CD8-positive, alpha-beta memory T cell (primary cell): ENCODE data around the gene PRKD3. TPM values are rescaled to one million over a fixed set of nuclear protein-coding genes. Genes with fewer than 3 reads are reported as not detected.

Experiments used
- CTCF ChIA-PET: fragments of 350-600 bp; sonication (Branson Sonifier 250); formaldehyde crosslinking; loops from one replicate; lab custom pipeline; 2021; ENCODE audit warnings: antibody characterized with exemption; lab: Charles Lee
- POLR2A ChIA-PET: fragments of 350-600 bp; sonication (Branson Sonifier 250); formaldehyde crosslinking; loops from one replicate; lab custom pipeline; 2021; ENCODE audit warnings: antibody characterized with exemption; lab: Charles Lee
- DNase-seq, 5 donors: peaks; one replicate each; pipeline versions ENCODE4 v3.0.0 to v3.0.0-alpha.2; 2020 to 2022; ENCODE audit warnings: mixed read lengths in 1 of 5
- H3K27ac ChIP-seq: one replicate; pipeline ENCODE4 v1.7.0; 2013; ENCODE audit warnings: low read depth, mild to moderate bottlenecking, low read length, moderate library complexity
- H3K27me3 ChIP-seq: 2 replicates; pipeline ENCODE4 v1.7.0; 2013; ENCODE audit warnings: low read length, mild to moderate bottlenecking; ENCODE audit not compliant: insufficient read depth, poor library complexity, severe bottlenecking
- H3K36me3 ChIP-seq: 2 replicates; pipeline ENCODE4 v1.7.0; 2013; ENCODE audit warnings: mild to moderate bottlenecking, low read length, moderate library complexity; ENCODE audit not compliant: insufficient read depth
- H3K4me1 ChIP-seq: 2 replicates; pipeline ENCODE4 v1.7.0; 2013; ENCODE audit warnings: mild to moderate bottlenecking, low read length, moderate library complexity; ENCODE audit not compliant: insufficient read depth
- H3K4me3 ChIP-seq: 2 replicates; pipeline ENCODE4 v1.7.0; 2013; ENCODE audit warnings: mild to moderate bottlenecking, low read length
- H3K9me3 ChIP-seq: 2 replicates; pipeline ENCODE4 v1.7.0; 2013; ENCODE audit warnings: mild to moderate bottlenecking, low read length
- H3K27ac Mint-ChIP-seq, 8 donors: one replicate each; pipeline ENCODE4 v1.8.0; 2020 to 2021; ENCODE audit warnings: mixed read lengths in 8 of 8, mild to moderate bottlenecking in 6 of 8, inconsistent platforms in 3 of 8, moderate library complexity in 3 of 8
- H3K27me3 Mint-ChIP-seq, 2 donors: one replicate each; pipeline ENCODE4 v1.8.0; 2020 to 2021; ENCODE audit warnings: mixed read lengths in 2 of 2, mild to moderate bottlenecking in 1 of 2, moderate library complexity in 1 of 2
- H3K36me3 Mint-ChIP-seq, 3 donors: one replicate each; pipeline ENCODE4 v1.8.0; 2020 to 2021; ENCODE audit warnings: mixed read lengths in 3 of 3, inconsistent platforms in 1 of 3, mild to moderate bottlenecking in 1 of 3
- H3K4me1 Mint-ChIP-seq, 3 donors: one replicate each; pipeline ENCODE4 v1.8.0; 2020 to 2021; ENCODE audit warnings: mixed read lengths in 3 of 3, inconsistent platforms in 1 of 3, mild to moderate bottlenecking in 1 of 3
- H3K4me3 Mint-ChIP-seq, 7 donors: one replicate each; pipeline ENCODE4 v1.8.0; 2020 to 2021; ENCODE audit warnings: mixed read lengths in 7 of 7, mild to moderate bottlenecking in 6 of 7, moderate library complexity in 4 of 7, inconsistent platforms in 2 of 7
- H3K9me3 Mint-ChIP-seq, 5 donors: one replicate each; pipeline ENCODE4 v1.8.0; 2020 to 2022; ENCODE audit warnings: mixed read lengths in 5 of 5, mild to moderate bottlenecking in 3 of 5, moderate library complexity in 2 of 5, inconsistent platforms in 1 of 5
- polyA plus RNA-seq: library from polyadenylated mRNA; unstranded; fragments of 300-500 nt; fragmentation: Illumina TruSeq; gene quantifications from one replicate; pipeline ENCODE4 v1.2.3, GENCODE V29; 2021
- total RNA-seq, 2 experiments: library from RNA; stranded (reverse); gene quantifications; one replicate each; pipeline ENCODE4 v1.2.3, GENCODE V29; 2021

Gene PRKD3
- total and polyA plus RNA-seq, 3 experiments from 2014 or later, result 22.9 to 38.4 (median 38.3) TPM

DNA sequence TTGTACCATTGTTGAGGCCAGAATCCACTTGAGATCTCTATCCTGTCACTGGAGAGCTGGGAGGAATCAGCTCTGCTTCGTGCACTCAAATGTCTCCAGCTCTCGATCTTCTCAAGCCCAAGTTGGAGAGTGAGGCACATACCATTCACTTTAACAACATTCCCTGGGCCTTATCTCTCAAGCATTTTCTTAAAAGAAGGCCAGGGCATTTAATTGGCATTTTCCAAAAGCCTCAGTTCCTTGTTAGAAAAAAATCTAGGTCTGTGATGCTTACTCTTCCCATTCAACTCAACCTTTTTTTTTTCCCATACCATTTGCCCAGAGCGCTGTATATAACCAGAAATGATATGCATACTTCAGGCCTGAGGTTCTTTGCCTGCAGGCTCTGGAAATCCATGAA, 29.9 kb upstream of the PRKD3 start:
- H3K27ac Mint-ChIP-seq, result no peak overlapping the region
- H3K36me3 Mint-ChIP-seq, result no peaks in the 10 kb centered on the region
- no peaks in the 10 kb centered on the region for H3K36me3 ChIP-seq
- ChIA-PET CTCF (no interaction called here), POLR2A (no interaction called here)
- no peak overlapping the region for H3K4me3 ChIP-seq
- H3K9me3 ChIP-seq, result no peaks in the 10 kb centered on the region
- H3K4me1 Mint-ChIP-seq, result no peaks in the 10 kb centered on the region
- no peak for DNase-seq
- H3K27me3 Mint-ChIP-seq, result peaks cover 7 to 33% of the 10 kb centered on the region in 2 donors
- H3K9me3 Mint-ChIP-seq, result no peaks in the 10 kb centered on the region
- H3K4me1 ChIP-seq, result no peaks in the 10 kb centered on the region
- no peak overlapping the region for H3K27ac ChIP-seq
- H3K4me3 Mint-ChIP-seq, result no peak overlapping the region
- no peaks in the 10 kb centered on the region for H3K27me3 ChIP-seq

DNA sequence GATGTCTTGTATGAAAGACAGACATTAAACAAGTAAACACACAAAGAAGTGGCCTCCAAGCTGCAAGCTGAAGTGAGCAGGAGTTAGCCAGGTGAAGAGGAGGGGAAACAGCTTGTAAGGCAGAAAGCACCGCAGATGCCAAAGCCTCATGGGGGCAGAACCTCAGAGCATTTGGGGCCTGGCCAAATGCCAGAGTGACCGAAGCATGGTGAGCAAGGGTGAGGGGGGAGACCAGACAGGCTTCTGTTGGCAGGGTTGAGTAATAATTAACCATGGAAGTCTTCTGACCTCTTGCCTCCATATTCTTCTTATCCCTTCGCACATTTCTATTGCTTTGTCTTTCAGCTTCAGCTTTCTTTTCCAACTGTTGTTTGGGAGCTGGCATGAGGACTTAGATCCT, 25.4 kb upstream of the PRKD3 start:
- H3K27ac Mint-ChIP-seq, result peak overlapping the region in 1 of 8 donors; percentile 51
- no peak overlapping the region for H3K27ac ChIP-seq
- peaks cover 4% of the 10 kb centered on the region for H3K27me3 ChIP-seq
- H3K4me3 Mint-ChIP-seq, result no peak overlapping the region
- peaks cover 0 to 11% (median 4%) of the 10 kb centered on the region in 3 donors for H3K4me1 Mint-ChIP-seq
- no peaks in the 10 kb centered on the region for H3K9me3 Mint-ChIP-seq
- DNase-seq, result no peak
- H3K36me3 ChIP-seq, result no peaks in the 10 kb centered on the region
- no peaks in the 10 kb centered on the region for H3K9me3 ChIP-seq
- ChIA-PET POLR2A (no interaction called here), CTCF (interaction anchor here (1.2 kb wide), 1 partner anchor 118 kb away, joined by 3 read pairs; the partner anchor contains the start of gene NDUFAF7)
- peaks cover 13 to 30% of the 10 kb centered on the region in 2 donors for H3K27me3 Mint-ChIP-seq
- no peaks in the 10 kb centered on the region for H3K36me3 Mint-ChIP-seq
- no peak overlapping the region for H3K4me3 ChIP-seq
- peaks cover 9% of the 10 kb centered on the region for H3K4me1 ChIP-seq

DNA sequence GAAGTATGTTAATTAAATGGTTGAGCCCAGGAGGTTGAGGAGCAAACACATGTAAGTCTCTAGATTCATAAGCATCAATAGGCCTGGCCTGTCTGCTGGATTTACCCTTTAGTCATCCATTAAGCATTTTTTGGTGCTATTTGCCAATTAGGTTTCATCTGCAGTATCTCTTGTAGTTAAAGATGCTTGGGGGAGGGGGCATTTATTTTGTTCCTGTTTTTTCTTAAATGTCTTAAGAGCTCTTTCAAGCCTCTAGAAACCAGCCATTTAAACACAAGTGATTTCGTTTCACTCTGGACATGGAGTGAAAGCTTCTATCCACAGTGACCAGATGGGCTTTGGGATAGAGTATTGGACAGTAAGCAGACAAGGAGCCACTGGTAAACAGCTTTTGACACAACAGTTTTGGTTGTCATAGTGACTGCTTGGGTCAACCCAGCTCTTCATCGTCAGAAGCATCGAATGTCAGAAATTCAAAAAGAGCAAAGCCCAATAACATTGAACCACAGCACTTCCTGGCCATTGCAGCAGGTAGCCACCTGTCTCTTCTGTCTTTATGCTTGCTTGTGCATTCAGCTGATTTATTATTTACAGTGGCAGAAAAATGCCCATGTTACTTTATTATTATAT, 24.7 kb upstream of the PRKD3 start:
- H3K36me3 Mint-ChIP-seq, result no peaks in the 10 kb centered on the region
- peaks cover 10 to 28% of the 10 kb centered on the region in 2 donors for H3K27me3 Mint-ChIP-seq
- H3K9me3 ChIP-seq, result no peaks in the 10 kb centered on the region
- POLR2A ChIA-PET, result no interaction called here
- H3K36me3 ChIP-seq, result no peaks in the 10 kb centered on the region
- CTCF ChIA-PET, result interaction anchor here (1.2 to 1.5 kb wide), 2 partner anchors 18 to 117 kb away, joined by 3 read pairs; partner anchors contain the start of gene NDUFAF7
- peaks cover 10% of the 10 kb centered on the region for H3K4me1 ChIP-seq
- H3K9me3 Mint-ChIP-seq, result no peaks in the 10 kb centered on the region
- no peak overlapping the region for H3K27ac Mint-ChIP-seq
- no peak overlapping the region for H3K4me3 ChIP-seq
- H3K4me3 Mint-ChIP-seq, result no peak overlapping the region
- no peak overlapping the region for H3K27ac ChIP-seq
- DNase-seq, result no peak
- peaks cover 2 to 16% (median 4%) of the 10 kb centered on the region in 3 donors for H3K4me1 Mint-ChIP-seq
- peaks cover 4% of the 10 kb centered on the region for H3K27me3 ChIP-seq

DNA sequence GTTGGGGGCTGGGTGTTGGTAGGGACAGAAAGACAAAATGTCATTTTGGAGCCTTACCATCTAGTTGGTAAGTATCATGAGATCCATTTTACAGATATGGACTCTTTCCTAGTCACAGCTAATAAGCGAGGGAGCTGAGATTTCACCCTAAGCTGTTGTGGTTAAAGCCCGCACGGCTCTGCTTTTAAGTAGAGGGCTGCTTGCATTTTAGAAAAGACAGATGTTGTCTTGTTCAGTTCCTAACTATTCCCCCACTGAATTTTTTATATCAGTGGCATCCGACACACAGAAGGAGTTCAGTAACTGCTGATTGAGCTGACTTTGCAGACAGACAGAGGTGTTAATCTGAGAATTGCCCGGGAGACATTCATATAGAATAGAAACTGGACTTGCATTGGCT, 23.5 kb upstream of the PRKD3 start:
- Mint-ChIP-seq H3K36me3 (no peaks in the 10 kb centered on the region), H3K9me3 (no peaks in the 10 kb centered on the region), H3K27ac (peak overlapping the region in 1 of 8 donors; percentile 29), H3K4me3 (no peak overlapping the region), H3K4me1 (peaks cover 7 to 25% (median 9%) of the 10 kb centered on the region in 3 donors), H3K27me3 (peaks cover 8 to 19% of the 10 kb centered on the region in 2 donors)
- no peaks in the 10 kb centered on the region for H3K9me3 ChIP-seq
- no peak overlapping the region for H3K4me3 ChIP-seq
- ChIA-PET CTCF (interaction anchor here (1.5 kb wide), 1 partner anchor 19 kb away, joined by 3 read pairs; no protein-coding TSS in a partner anchor), POLR2A (no interaction called here)
- H3K27me3 ChIP-seq, result peaks cover 4% of the 10 kb centered on the region
- H3K27ac ChIP-seq, result no peak overlapping the region
- no peak for DNase-seq
- H3K36me3 ChIP-seq, result no peaks in the 10 kb centered on the region
- peaks cover 10% of the 10 kb centered on the region for H3K4me1 ChIP-seq

DNA sequence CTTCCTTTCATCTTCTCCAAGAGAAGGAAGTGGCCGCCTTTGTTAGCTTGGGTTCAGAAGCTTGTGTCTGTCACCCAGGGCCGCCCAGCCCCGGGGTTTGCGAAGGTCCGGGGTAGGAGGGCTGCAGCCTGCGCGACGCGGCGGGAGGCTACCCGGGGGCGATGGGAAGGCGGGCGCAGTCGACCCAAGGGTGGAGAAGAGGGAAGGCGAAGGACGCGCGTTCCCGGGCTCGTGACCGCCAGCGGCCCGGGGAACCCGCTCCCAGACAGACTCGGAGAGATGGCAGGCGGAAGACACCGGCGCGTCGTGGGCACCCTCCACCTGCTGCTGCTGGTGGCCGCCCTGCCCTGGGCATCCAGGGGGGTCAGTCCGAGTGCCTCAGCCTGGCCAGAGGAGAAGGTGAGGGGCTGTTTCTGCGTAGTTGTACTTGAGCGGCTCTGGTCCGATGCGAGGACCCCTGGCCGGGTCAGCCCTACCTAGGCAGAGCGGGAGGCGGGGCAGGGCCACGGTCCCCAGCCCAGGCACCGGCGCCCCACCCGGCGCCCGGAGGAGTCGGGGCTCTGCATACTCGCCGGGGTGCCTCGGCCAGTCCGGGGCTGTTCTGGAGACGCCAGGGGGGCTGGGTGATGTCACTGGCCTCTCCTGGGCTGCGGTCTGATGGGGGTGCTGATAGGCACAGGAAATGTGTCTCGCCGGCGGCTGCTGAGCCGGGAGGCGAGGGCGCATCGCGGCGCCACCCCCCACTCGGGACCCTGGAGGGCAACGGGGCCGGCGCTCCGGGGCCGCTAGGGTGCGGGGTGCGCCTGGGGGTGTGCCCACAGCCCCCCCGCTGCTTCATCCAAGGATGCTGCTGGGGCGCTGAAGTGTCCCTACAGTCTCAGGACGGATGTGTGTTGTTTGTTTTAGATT, 20.1 kb upstream of the PRKD3 start, which contains the start of gene QPCT:
QPCT (plus strand) TSS at position 178 of the 909 bp plus-strand sequence; CDS start at position 280, 102 bp downstream.
- Mint-ChIP-seq H3K36me3 (no peaks in the 10 kb centered on the region), H3K27ac (peak within 1 kb of the TSS in 7 of 8 donors; percentile 61 to 96 (median 79)), H3K27me3 (peaks cover 8 to 9% of the 10 kb centered on the region in 2 donors), H3K9me3 (no peaks in the 10 kb centered on the region), H3K4me1 (peaks cover 7 to 25% (median 9%) of the 10 kb centered on the region in 3 donors), H3K4me3 (peak within 1 kb of the TSS; percentile 79 to 91 (median 84))
- DNase-seq, result peak; percentile 51 to 87 (median 64)
- CTCF ChIA-PET, result interaction anchor here (1.0 kb wide), 1 partner anchor 22 kb away, joined by 3 read pairs; no protein-coding TSS in a partner anchor
- Histone ChIP-seq H3K4me1 (peaks cover 10% of the 10 kb centered on the region), H3K36me3 (no peaks in the 10 kb centered on the region), H3K9me3 (no peaks in the 10 kb centered on the region), H3K4me3 (peak within 1 kb of the TSS; percentile 51), H3K27ac (peak within 1 kb of the TSS; percentile 2), H3K27me3 (peaks cover 4% of the 10 kb centered on the region)
- POLR2A ChIA-PET, result no interaction called here

DNA sequence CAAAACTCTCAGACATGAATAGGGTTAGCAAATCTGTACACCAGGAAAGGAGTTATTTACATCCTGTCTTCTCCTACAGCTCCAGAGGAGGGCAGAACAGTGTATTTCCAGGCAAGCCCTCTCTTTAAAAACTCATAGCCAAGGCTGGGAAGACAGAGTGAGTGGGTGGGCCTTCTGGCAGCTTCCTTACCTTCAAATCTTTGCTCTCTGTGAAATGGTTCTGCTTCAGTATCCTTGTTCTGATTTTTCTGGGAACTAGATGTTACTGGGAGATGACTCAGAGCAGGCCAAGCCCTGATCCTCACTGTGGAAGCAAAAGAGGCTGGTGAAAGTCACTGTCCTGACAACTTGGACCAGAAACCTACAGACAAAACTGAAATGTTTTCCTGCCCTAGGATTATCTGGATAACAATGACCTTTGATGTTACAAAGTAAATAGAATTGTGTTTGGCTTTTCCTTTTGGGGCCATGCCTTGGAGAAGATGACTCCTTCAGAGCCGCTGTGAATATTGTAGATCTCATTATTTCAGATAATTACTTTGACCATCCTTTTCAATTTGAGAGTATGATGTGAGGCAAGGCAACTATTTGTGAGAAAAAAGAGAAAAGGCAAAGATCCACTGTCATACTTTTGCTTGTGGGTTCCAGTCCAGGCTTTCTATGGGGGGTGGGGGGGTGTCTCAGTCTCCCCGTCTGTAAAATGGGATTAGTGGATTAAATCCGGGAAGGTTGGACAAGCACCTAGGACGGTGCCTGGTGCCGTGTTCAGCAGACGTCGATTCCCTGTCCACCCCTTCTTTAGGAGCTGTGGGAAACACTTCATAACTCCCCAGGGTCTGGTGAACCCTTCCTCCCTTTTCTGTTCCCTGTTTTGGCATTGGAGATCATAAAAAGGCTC, 19.2 kb upstream of the PRKD3 start:
- POLR2A ChIA-PET, result no interaction called here

DNA sequence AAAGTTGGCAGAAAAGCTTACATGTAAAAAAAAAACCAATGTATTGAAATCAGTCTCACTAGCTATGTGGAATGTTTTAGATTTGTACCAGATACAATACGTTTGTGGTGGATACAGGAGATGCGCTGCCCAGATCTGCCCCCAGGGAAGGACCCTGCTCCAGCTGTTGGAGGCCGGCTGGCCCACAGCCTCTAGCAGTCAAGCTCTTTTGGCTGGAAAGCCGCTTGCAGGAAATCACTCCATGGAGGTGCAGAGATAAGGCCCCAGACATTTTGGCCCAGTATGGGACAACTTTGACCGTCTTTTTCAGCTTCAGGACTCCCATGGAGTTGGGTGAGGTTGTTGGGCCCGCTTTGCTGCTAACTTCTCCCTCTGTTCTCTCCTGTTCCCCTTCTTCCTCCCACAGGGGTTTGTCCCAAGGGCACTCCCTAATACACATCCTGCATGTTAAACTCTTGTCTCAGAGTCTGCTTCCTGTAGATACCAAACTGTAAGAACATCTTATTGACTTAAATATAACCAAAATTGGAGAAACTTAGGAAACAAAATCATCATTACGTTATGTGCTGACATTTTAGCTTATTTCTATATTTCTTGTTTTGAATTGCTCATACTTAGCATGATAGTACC, 18.1 kb upstream of the PRKD3 start:
- Histone ChIP-seq H3K9me3 (no peaks in the 10 kb centered on the region), H3K4me3 (no peak overlapping the region), H3K4me1 (peaks cover 10% of the 10 kb centered on the region), H3K27ac (no peak overlapping the region), H3K36me3 (no peaks in the 10 kb centered on the region), H3K27me3 (peaks cover 4% of the 10 kb centered on the region)
- peak overlapping the region in 1 of 7 donors; percentile 43 for H3K4me3 Mint-ChIP-seq
- peak overlapping the region in 2 of 8 donors; percentile 79 to 94 for H3K27ac Mint-ChIP-seq
- CTCF ChIA-PET, result interaction anchor here (0.7 to 1.6 kb wide), 2 partner anchors 17 to 33 kb away, joined by 3 to 4 read pairs; no protein-coding TSS in a partner anchor
- no peaks in the 10 kb centered on the region for H3K9me3 Mint-ChIP-seq
- no peaks in the 10 kb centered on the region for H3K36me3 Mint-ChIP-seq
- peaks cover 7 to 25% (median 9%) of the 10 kb centered on the region in 3 donors for H3K4me1 Mint-ChIP-seq
- POLR2A ChIA-PET, result no interaction called here
- H3K27me3 Mint-ChIP-seq, result peaks cover 4 to 5% of the 10 kb centered on the region in 2 donors
- no peak for DNase-seq

More for the DNA sequence above, 19.2 kb upstream of the PRKD3 start:
- no peaks in the 10 kb centered on the region for H3K36me3 ChIP-seq
- Mint-ChIP-seq H3K9me3 (no peaks in the 10 kb centered on the region), H3K4me1 (peaks cover 7 to 25% (median 9%) of the 10 kb centered on the region in 3 donors), H3K27me3 (peaks cover 4 to 5% of the 10 kb centered on the region in 2 donors), H3K36me3 (no peaks in the 10 kb centered on the region), H3K4me3 (peak overlapping the region; percentile 79 to 91 (median 84)), H3K27ac (peak overlapping the region in 7 of 8 donors; percentile 61 to 96 (median 79))
- peaks cover 10% of the 10 kb centered on the region for H3K4me1 ChIP-seq
- H3K27me3 ChIP-seq, result peaks cover 4% of the 10 kb centered on the region
- CTCF ChIA-PET, result interaction anchor here (0.7 to 1.6 kb wide), 3 partner anchors 18 to 32 kb away, joined by 3 to 4 read pairs (median 3); no protein-coding TSS in a partner anchor
- H3K27ac ChIP-seq, result no peak overlapping the region
- no peak overlapping the region for H3K4me3 ChIP-seq
- H3K9me3 ChIP-seq, result no peaks in the 10 kb centered on the region
- no peak for DNase-seq
